GM12878 (cell line): Measurements from ENCODE around the gene AKTIP. TPM values are rescaled to one million over a fixed set of nuclear protein-coding genes. Genes with fewer than 3 reads are reported as not detected.

ENCODE experiments used
- ATAC-seq: fragments of 200-7000 bp; cut with Tn5 transposase; 3 replicates; pipeline ENCODE4 v1.9.1; 2020; ENCODE audit warnings: mild to moderate bottlenecking, moderate library complexity
- BruUV-seq: library from RNA; stranded (reverse); fragments of 400-500 nt; replicated peaks from 2 replicates; lab custom pipeline; 2021; lab: Mats Ljungman, UMichigan
- CTCF ChIA-PET: fragments of 300-600 bp; sonication (Branson Sonifier 250); formaldehyde crosslinking; extraction: SDS; loops from one replicate; lab custom pipeline; 2021; ENCODE audit warnings: inconsistent platforms; lab: Yijun Ruan, JAX
- POLR2A ChIA-PET: fragments of 350-600 bp; formaldehyde crosslinking; extraction: SDS; loops from one replicate; lab custom pipeline; 2021; ENCODE audit warnings: inconsistent platforms; lab: Charles Lee
- RAD21 ChIA-PET: fragments of 300-600 bp; sonication (Branson Sonifier 250); formaldehyde crosslinking; loops from one replicate; lab custom pipeline; 2023; ENCODE audit warnings: antibody characterized with exemption; ENCODE audit not compliant: unreplicated experiment; lab: Charles Lee
- SMC1A ChIA-PET: fragments of 300-600 bp; sonication (Branson Sonifier 250); formaldehyde crosslinking; loops from one replicate; lab custom pipeline; 2023; ENCODE audit not compliant: unreplicated experiment, uncharacterized antibody; lab: Charles Lee
- DNase-seq: peaks from one replicate; pipeline ENCODE4 v3.0.0-alpha.2; 2011; ENCODE audit warnings: low read depth, low spot score
- FAIRE-seq: peaks from 3 replicates; lab custom pipeline; 2011; peaks lifted over from hg19 to GRCh38; lab: Jason Lieb, UNC
- H2AFZ ChIP-seq: 2 replicates; pipeline ENCODE4 v1.6.0; 2011; ENCODE audit warnings: low read depth, low read length, control low read depth; ENCODE audit not compliant: control insufficient read depth
- H3K27ac ChIP-seq: 2 replicates; pipeline ENCODE4 v1.5.1; 2011; ENCODE audit warnings: control low read depth; ENCODE audit not compliant: control insufficient read depth, insufficient read depth
- H3K27me3 ChIP-seq, 2 experiments: replicated peaks in 1 of 2; 2 replicates each; pipeline versions ENCODE4 v1.6.0 to v1.6.1; 2011; ENCODE audit warnings: low read length in 1 of 2; ENCODE audit not compliant: control insufficient read depth in 2 of 2, insufficient read depth in 2 of 2
- H3K36me3 ChIP-seq, 2 experiments: 2 replicates each; pipeline ENCODE4 v1.5.1; 2011; ENCODE audit warnings: low read length in 1 of 2; ENCODE audit not compliant: control insufficient read depth in 2 of 2, insufficient read depth in 2 of 2
- H3K4me1 ChIP-seq: 2 replicates; pipeline ENCODE4 v1.6.1; 2011; ENCODE audit warnings: mild to moderate bottlenecking, low read length, moderate library complexity, mixed read lengths; ENCODE audit not compliant: control insufficient read depth, insufficient read depth
- H3K4me2 ChIP-seq: 2 replicates; pipeline ENCODE4 v1.6.0; 2011; ENCODE audit warnings: control low read depth; ENCODE audit not compliant: control insufficient read depth, insufficient read depth
- H3K4me3 ChIP-seq: fragments of 200-600 bp; sonication (generic); 2 replicates; pipeline ENCODE4 v1.5.1; 2016
- H3K79me2 ChIP-seq: 2 replicates; pipeline ENCODE4 v1.6.0; 2011; ENCODE audit warnings: low read length; ENCODE audit not compliant: control insufficient read depth, insufficient read depth
- H3K9ac ChIP-seq: 2 replicates; pipeline ENCODE4 v1.8.0; 2011; ENCODE audit warnings: low read length, control low read depth, mixed read lengths; ENCODE audit not compliant: control insufficient read depth, insufficient read depth
- H3K9me3 ChIP-seq: replicated peaks from 3 replicates; pipeline ENCODE4 v1.5.1; 2011; ENCODE audit warnings: mild to moderate bottlenecking, low read length; ENCODE audit not compliant: control insufficient read depth, insufficient read depth
- H4K20me1 ChIP-seq: 2 replicates; pipeline ENCODE4 v1.6.0; 2011; ENCODE audit not compliant: control insufficient read depth, insufficient read depth
- ASH2L ChIP-seq: fragments of 300-600, 200-600 bp; sonication (generic); IDR thresholded peaks from 2 replicates; pipeline ENCODE4 v1.6.1; 2017; ENCODE audit warnings: low read depth, mild to moderate bottlenecking, borderline replicate concordance
- CEBPB ChIP-seq, 2 experiments: fragments of 150-350 bp in 1 of 2; IDR thresholded peaks; 2 replicates each; pipeline ENCODE4 v1.6.1; 2012 to 2014; ENCODE audit warnings: low read depth in 2 of 2, low read length in 2 of 2, borderline replicate concordance in 1 of 2, inconsistent platforms in 1 of 2
- E2F4 ChIP-seq: IDR thresholded peaks from 2 replicates; pipeline ENCODE4 v1.6.1; 2012; ENCODE audit warnings: low read depth, low read length, improper control_type of control experiment
- EGR1 ChIP-seq, 2 experiments: IDR thresholded peaks; 1 replicate in 1 of 2; 2 replicates in 1 of 2; pipeline ENCODE4 v1.6.1; 2011 to 2012; ENCODE audit warnings: low read depth in 2 of 2, low read length in 2 of 2, borderline replicate concordance in 1 of 2, mild to moderate bottlenecking in 1 of 2, moderate library complexity in 1 of 2
- MLLT1 ChIP-seq: fragments of 450-650 bp; IDR thresholded peaks from 2 replicates; pipeline ENCODE4 v1.6.1; 2016; ENCODE audit warnings: mild to moderate bottlenecking
- MYB ChIP-seq: fragments of 150-350 bp; IDR thresholded peaks from 2 replicates; pipeline ENCODE4 v1.6.1; 2014; ENCODE audit warnings: mild to moderate bottlenecking, low read depth, low read length, borderline replicate concordance
- SKIL ChIP-seq: fragments of 450-650 bp; IDR thresholded peaks from 2 replicates; pipeline ENCODE4 v1.6.1; 2017; ENCODE audit warnings: mild to moderate bottlenecking, low read depth, inconsistent platforms; ENCODE audit not compliant: poor library complexity, severe bottlenecking
- WGBS: methylation state at CpG from one replicate; pipeline ENCODE4 v1.1.6; 2016; ENCODE audit warnings: low lambda C conversion rate; ENCODE audit not compliant: insufficient replicate concordance, insufficient coverage; ENCODE audit errors: missing lambda C conversion rate; 5-methylcytosine and 5-hydroxymethylcytosine counted together
- in situ Hi-C: fragments of 300-500 bp; cut with MboI; formaldehyde crosslinking; loops from 9 replicates; pipeline ENCODE4 v1.14.3; 2018; ENCODE audit warnings: mixed read lengths
- intact Hi-C: fragments of 100-400 bp; cut with micrococcal nuclease; formaldehyde crosslinking; loops from one replicate; pipeline ENCODE4 v1.14.2; 2022; ENCODE audit not compliant: unreplicated experiment
- polyA plus RNA-seq, 11 experiments: library from polyadenylated mRNA; depleted of rRNA in 4 of 11; unstranded in 6 of 11; stranded (reverse) in 5 of 11; fragments of >200 nt; fragmentation: Nextera tagmentation in 4 of 11; fragmentation: Illumina TruSeq in 1 of 11; extraction: Ambion mirVana in 4 of 11; extraction: Trizol in 1 of 11; gene quantifications; 1 replicate in 1 of 11; 2 replicates in 10 of 11; pipeline versions ENCODE4 v1.2.1 to v1.2.3, GENCODE V29; 2011 to 2016; ENCODE audit warnings: inconsistent platforms in 2 of 11, missing spikeins in 2 of 11, low read depth in 1 of 11
- total RNA-seq, 4 experiments: library from RNA; depleted of rRNA in 3 of 4; stranded (reverse); fragments of >200 nt in 3 of 4; fragmentation: Illumina TruSeq in 1 of 4; extraction: Trizol in 1 of 4; gene quantifications; 2 replicates each; pipeline versions ENCODE4 v1.2.1 to v1.2.3, GENCODE V29; 2013 to 2021

AKTIP gene
- total and polyA plus RNA-seq, 10 of the 15 experiments (the other 5 are each of a cell fraction or from before 2014, with no cell fraction given), result 11.4 to 22.9 (median 13.6) TPM

DNA sequence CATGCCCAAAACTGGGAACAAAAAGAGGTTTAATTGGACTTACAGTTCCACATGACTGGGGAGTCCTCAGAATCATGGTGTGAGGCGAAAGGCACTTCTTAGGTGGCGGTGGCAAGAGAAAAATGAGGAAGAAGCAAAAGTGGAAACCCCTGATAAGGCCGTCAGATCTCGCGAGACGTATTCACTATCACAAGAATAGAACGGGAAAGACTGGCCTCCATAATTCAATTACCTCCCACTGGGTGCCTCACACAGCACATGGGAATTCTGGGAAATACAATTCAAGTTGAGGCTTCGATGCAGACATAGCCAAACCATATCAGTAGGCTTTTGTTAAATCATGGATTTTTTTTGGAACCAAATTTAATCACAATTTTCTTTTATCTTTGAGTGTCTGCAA lies 44.4 kb downstream of the AKTIP start:
- intact Hi-C loops (loop anchor here (5.0 kb wide), 1 partner anchor 44 kb away; the partner anchor contains the start of gene AKTIP), in situ Hi-C loops (no loop called here)
- no peak for TF ChIP-seq MYB
- FAIRE-seq, result no peak
- no peak overlapping the region for H2AFZ ChIP-seq
- H3K4me1 ChIP-seq, result peaks cover 28% of the 10 kb centered on the region
- no peaks in the 10 kb centered on the region for H3K79me2 ChIP-seq
- no peaks in the 10 kb centered on the region for H4K20me1 ChIP-seq
- ATAC-seq, result no peak
- no peaks in the 10 kb centered on the region for H3K27me3 ChIP-seq
- no peak for DNase-seq
- RAD21 ChIA-PET, result interaction anchor here (2.0 to 3.9 kb wide), 2 partner anchors 23 to 44 kb away, joined by 7 to 21 read pairs; partner anchors contain the start of gene AKTIP
- no peaks in the 10 kb centered on the region for H3K9me3 ChIP-seq
- CTCF ChIA-PET, result interaction anchor here (0.6 to 2.0 kb wide), 5 partner anchors 8 to 129 kb away, joined by 3 to 5 read pairs (median 3); no protein-coding TSS in a partner anchor
- no TSS peak for BruUV-seq
- H3K27ac ChIP-seq, result no peak overlapping the region
- no peak overlapping the region for H3K9ac ChIP-seq
- WGBS, result 98% methylated on average over 8 of the region's 8 CpGs
- H3K36me3 ChIP-seq, result peaks cover 1 to 15% of the 10 kb centered on the region in 2 experiments; a peak in 3 of 4 replicates
- H3K4me3 ChIP-seq, result no peak overlapping the region
- POLR2A ChIA-PET, result no interaction called here
- SMC1A ChIA-PET, result interaction anchor here (0.6 to 5.5 kb wide), 6 partner anchors 8 to 109 kb away, joined by 3 to 33 read pairs (median 3); no protein-coding TSS in a partner anchor
- no peak overlapping the region for H3K4me2 ChIP-seq

DNA sequence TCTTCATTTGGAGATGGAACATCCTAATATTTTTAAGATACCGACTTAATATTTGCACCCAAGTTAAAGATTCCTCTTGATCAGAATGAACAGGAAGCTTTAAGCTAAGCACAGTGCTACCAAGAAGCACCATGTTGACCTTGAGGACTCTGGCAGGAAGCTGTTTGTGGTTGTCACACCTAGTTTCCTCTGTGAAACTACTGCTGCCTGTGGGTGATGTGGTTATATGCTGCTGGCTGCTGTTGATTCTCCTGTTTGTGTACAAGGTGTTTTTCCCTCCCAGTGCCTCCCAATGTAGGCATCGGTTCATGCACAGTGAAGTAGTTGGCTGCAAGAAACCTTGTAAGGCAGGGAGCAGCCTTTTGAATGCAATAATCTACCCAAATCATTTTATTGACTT lies 45.3 kb downstream of the AKTIP start:
- H3K9ac ChIP-seq, result no peak overlapping the region
- peak overlapping the region; percentile 61; the same call in 1 of the 2 replicates for H3K27ac ChIP-seq
- ChIA-PET POLR2A (interaction anchor here (1.2 to 2.2 kb wide), 3 partner anchors 22 to 61 kb away, joined by 3 to 7 read pairs (median 5); no protein-coding TSS in a partner anchor), SMC1A (interaction anchor here (0.9 to 5.5 kb wide), 13 partner anchors 10 to 287 kb away, joined by 3 to 33 read pairs (median 3); partner anchors contain the start of gene AKTIP), CTCF (interaction anchor here (0.5 to 2.7 kb wide), 9 partner anchors 9 to 192 kb away, joined by 3 to 13 read pairs (median 5); no protein-coding TSS in a partner anchor), RAD21 (interaction anchor here (0.8 to 3.9 kb wide), 10 partner anchors 9 to 147 kb away, joined by 3 to 21 read pairs (median 4); partner anchors contain the start of gene AKTIP)
- no peak overlapping the region for H3K4me3 ChIP-seq
- peaks cover 1 to 15% of the 10 kb centered on the region in 2 experiments; a peak in 3 of 4 replicates for H3K36me3 ChIP-seq
- no peaks in the 10 kb centered on the region for H3K27me3 ChIP-seq
- H4K20me1 ChIP-seq, result no peaks in the 10 kb centered on the region
- in situ Hi-C loops, result no loop called here
- H3K4me2 ChIP-seq, result peak overlapping the region; percentile 79
- H2AFZ ChIP-seq, result no peak overlapping the region
- no peaks in the 10 kb centered on the region for H3K9me3 ChIP-seq
- no peaks in the 10 kb centered on the region for H3K79me2 ChIP-seq
- peaks cover 28% of the 10 kb centered on the region for H3K4me1 ChIP-seq
- WGBS, result 2% methylated on average over 2 of the region's 2 CpGs
- FAIRE-seq, result peak; percentile 95
- BruUV-seq, result no TSS peak
- intact Hi-C loops, result loop anchor here (5.0 kb wide), 1 partner anchor 45 kb away; the partner anchor contains the start of gene AKTIP
- ATAC-seq, result peak; percentile 100
- DNase-seq, result peak; percentile 92
- TF ChIP-seq E2F4 (no peak), MLLT1 (peak; percentile 92), ASH2L (no peak), SKIL (peak; percentile 69), EGR1 (IDR thresholded peaks at IDR 0.05; ENCODE audit: borderline replicate concordance in 1 of 2, low read depth in 2 of 2, low read length in 2 of 2) (0 out of 3 replicates have a peak, but pooled peaks of 1 of the 2 experiments have one; percentile 9), CEBPB (IDR thresholded peaks at IDR 0.05; ENCODE audit: borderline replicate concordance in 1 of 2, low read depth in 2 of 2, low read length in 2 of 2) (no peak)
